Upper lobe of left lung (tissue), 4 donors: ENCODE results near the gene SZT2.

Source experiments
- CTCF ChIP-seq, 6 experiments: fragments of 450-650 bp in 4 of 6; fragments of 200-600 bp in 2 of 6; sonication (generic) in 2 of 6; IDR thresholded peaks; one replicate each; pipeline ENCODE4 v1.5.1; 2016 to 2019; ENCODE audit warnings: antibody characterized with exemption in 6 of 6
- POLR2A ChIP-seq, 4 donors: fragments of 450-650 bp; IDR thresholded peaks; one replicate each; pipeline ENCODE4 v1.5.1; 2016 to 2017; ENCODE audit warnings: antibody characterized with exemption in 4 of 4, mild to moderate bottlenecking in 2 of 4
- POLR2AphosphoS5 ChIP-seq, 2 donors: sonication (generic); formaldehyde crosslinking; IDR thresholded peaks; one replicate each; pipeline ENCODE4 v1.5.1; 2017; ENCODE audit warnings: antibody characterized with exemption in 2 of 2

GRCh38 chr1:43398227-43398626 is 8.5 kb downstream of the SZT2 start:
- TF ChIP-seq CTCF (IDR thresholded peaks at IDR 0.05) = no peak
- TF ChIP-seq POLR2AphosphoS5 (IDR thresholded peaks at IDR 0.05) = no peak
- TF ChIP-seq POLR2A (IDR thresholded peaks at IDR 0.05) = no peak
